H1 (cell line): ENCODE measurements around the gene SIGLECL1. TPM values are rescaled to one million over a fixed set of nuclear protein-coding genes. Genes with fewer than 3 reads are reported as not detected.

Source experiments
- ATF2 ChIP-seq: IDR thresholded peaks from 2 replicates; pipeline ENCODE4 v1.6.1; 2012; ENCODE audit warnings: low read length, inconsistent platforms
- CHD2 ChIP-seq: IDR thresholded peaks from 2 replicates; pipeline ENCODE4 v1.6.1; 2012; ENCODE audit warnings: low read length, improper control_type of control experiment
- CHD7 ChIP-seq: fragments of 300-600 bp; sonication (generic); IDR thresholded peaks from 2 replicates; pipeline ENCODE4 v1.7.1; 2012; ENCODE audit warnings: low read length, moderate library complexity, mild to moderate bottlenecking, inconsistent platforms; ENCODE audit not compliant: insufficient replicate concordance
- EGR1 ChIP-seq: IDR thresholded peaks from 2 replicates; pipeline ENCODE4 v1.6.1; 2011; ENCODE audit warnings: low read depth, low read length, borderline replicate concordance
- NANOG ChIP-seq: IDR thresholded peaks from 2 replicates; pipeline ENCODE4 v1.6.1; 2011; ENCODE audit warnings: low read length, low read depth, mild to moderate bottlenecking, inconsistent platforms; ENCODE audit not compliant: insufficient read depth, poor library complexity, severe bottlenecking
- RAD21 ChIP-seq, 2 experiments: IDR thresholded peaks in 1 of 2; conservative IDR thresholded peaks in 1 of 2; 2 replicates each; pipeline ENCODE4 v1.6.1; 2011; ENCODE audit warnings: low read depth in 2 of 2, low read length in 2 of 2, improper control_type of control experiment in 1 of 2, inconsistent platforms in 1 of 2, mild to moderate bottlenecking in 1 of 2, moderate library complexity in 1 of 2
- RFX5 ChIP-seq: IDR thresholded peaks from 2 replicates; pipeline ENCODE4 v1.6.1; 2011; ENCODE audit warnings: low read depth, low read length, improper control_type of control experiment, borderline replicate concordance
- SIX5 ChIP-seq: IDR thresholded peaks from 2 replicates; pipeline ENCODE4 v1.6.1; 2011; ENCODE audit warnings: mild to moderate bottlenecking, low read depth, low read length
- YY1 ChIP-seq: IDR thresholded peaks from 2 replicates; pipeline ENCODE4 v1.6.1; 2011; ENCODE audit warnings: low read depth, mild to moderate bottlenecking, low read length
- polyA plus RNA-seq, 7 experiments: library from polyadenylated mRNA; depleted of rRNA in 3 of 7; stranded (reverse) in 5 of 7; unstranded in 2 of 7; fragments of >200 nt in 5 of 7; fragments of 200-250 nt in 2 of 7; gene quantifications; 1 replicate in 5 of 7; 2 replicates in 1 of 7; 4 replicates in 1 of 7; pipeline versions ENCODE4 v1.2.1 to v1.2.3, GENCODE V29; 2011 to 2013; ENCODE audit warnings: missing spikeins in 2 of 7, mixed read lengths in 2 of 7
- total RNA-seq: library from RNA; stranded (reverse); fragmentation: NEBNext Ultra II Directional; extraction: Animal tissue kit (Norgen Biotek cat#: 25700); gene quantifications from 2 replicates; pipeline ENCODE4 v1.2.1, GENCODE V29; 2021

SIGLECL1 gene
- total and polyA plus RNA-seq, 2 of the 8 experiments (the other 6 are each of a cell fraction or from before 2014, with no cell fraction given) = not detected

- TF ChIP-seq CHD7 = no peak
- TF ChIP-seq RAD21 (IDR thresholded peaks at IDR 0.05 in 1 of 2, conservative IDR thresholded peaks at IDR 0.05 in 1 of 2; ENCODE audit: low read depth in 2 of 2, low read length in 2 of 2) = no peak
- TF ChIP-seq CHD2 = no peak
- TF ChIP-seq NANOG = no peak
- no peak for TF ChIP-seq SIX5
- no peak for TF ChIP-seq RFX5
- TF ChIP-seq YY1 = no peak
- TF ChIP-seq ATF2 = no peak
- no peak for TF ChIP-seq EGR1
Observed at GRCh38 chr19:51293571-51294210, 42.8 kb downstream of the SIGLECL1 start (continued).
